Breast epithelium (tissue), 3 donors: ENCODE results near the gene ANTXRL.

Source experiments
- CTCF ChIP-seq, 3 donors: fragments of 450-650 bp; IDR thresholded peaks; one replicate each; pipeline ENCODE4 v1.5.1; 2016 to 2017; ENCODE audit warnings: antibody characterized with exemption in 3 of 3, mild to moderate bottlenecking in 3 of 3, moderate library complexity in 3 of 3
- POLR2A ChIP-seq: fragments of 450-650 bp; IDR thresholded peaks from one replicate; pipeline ENCODE4 v1.6.1; 2016; ENCODE audit warnings: antibody characterized with exemption, mild to moderate bottlenecking, moderate library complexity

GRCh38 chr10:46292573-46293023, 5.8 kb downstream of the ANTXRL start:
- no peak for TF ChIP-seq CTCF (IDR thresholded peaks at IDR 0.05)
- no peak for TF ChIP-seq POLR2A
